GM13976 (cell line): ENCODE data around the gene POR.

Experiments used
- DNase-seq: peaks from one replicate; pipeline ENCODE4 v3.0.0; 2012; ENCODE audit warnings: low spot score
- in situ Hi-C: fragments of 300-500 bp; cut with MboI; formaldehyde crosslinking; loops from one replicate; pipeline ENCODE4 v1.12.0; 2022; ENCODE audit warnings: low sequenced_read_pairs, mixed read lengths, inconsistent platforms; ENCODE audit not compliant: unreplicated experiment
- TF ChIP-seq, protein P1 (sequence below): IDR thresholded peaks from 2 replicates; pipeline ENCODE4 v1.5.1; 2012; ENCODE audit warnings: borderline replicate concordance, mild to moderate bottlenecking; ENCODE audit not compliant: insufficient read depth; ENCODE audit errors: extremely low read depth, missing control alignments, control extremely low read depth

Gene POR

DNA sequence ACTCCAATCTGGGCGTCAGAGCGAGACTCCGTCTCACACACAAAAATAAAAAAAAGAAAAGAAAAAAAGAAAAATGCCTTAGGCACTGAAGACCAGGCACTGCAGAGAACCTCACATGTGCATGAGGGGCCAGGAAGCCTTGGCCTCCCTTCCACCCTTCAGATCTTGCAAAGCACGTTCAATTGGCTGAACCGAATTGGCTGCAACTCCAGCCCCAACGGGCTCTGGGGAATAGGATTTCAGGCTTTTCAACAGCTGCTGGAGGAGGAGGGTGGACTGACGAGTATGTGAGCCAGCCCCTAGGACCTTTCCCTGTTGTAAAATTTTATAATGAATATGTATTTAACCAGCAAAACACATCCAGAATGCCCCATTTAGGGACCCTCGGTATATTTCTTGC, 62.8 kb downstream of the POR start:
- TF ChIP-seq, protein P1, sequence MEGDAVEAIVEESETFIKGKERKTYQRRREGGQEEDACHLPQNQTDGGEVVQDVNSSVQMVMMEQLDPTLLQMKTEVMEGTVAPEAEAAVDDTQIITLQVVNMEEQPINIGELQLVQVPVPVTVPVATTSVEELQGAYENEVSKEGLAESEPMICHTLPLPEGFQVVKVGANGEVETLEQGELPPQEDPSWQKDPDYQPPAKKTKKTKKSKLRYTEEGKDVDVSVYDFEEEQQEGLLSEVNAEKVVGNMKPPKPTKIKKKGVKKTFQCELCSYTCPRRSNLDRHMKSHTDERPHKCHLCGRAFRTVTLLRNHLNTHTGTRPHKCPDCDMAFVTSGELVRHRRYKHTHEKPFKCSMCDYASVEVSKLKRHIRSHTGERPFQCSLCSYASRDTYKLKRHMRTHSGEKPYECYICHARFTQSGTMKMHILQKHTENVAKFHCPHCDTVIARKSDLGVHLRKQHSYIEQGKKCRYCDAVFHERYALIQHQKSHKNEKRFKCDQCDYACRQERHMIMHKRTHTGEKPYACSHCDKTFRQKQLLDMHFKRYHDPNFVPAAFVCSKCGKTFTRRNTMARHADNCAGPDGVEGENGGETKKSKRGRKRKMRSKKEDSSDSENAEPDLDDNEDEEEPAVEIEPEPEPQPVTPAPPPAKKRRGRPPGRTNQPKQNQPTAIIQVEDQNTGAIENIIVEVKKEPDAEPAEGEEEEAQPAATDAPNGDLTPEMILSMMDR = no peak
- in situ Hi-C loops = no loop called here
- DNase-seq = no peak

GRCh38 chr7:75979759-75980429, 64.9 kb downstream of the POR start:
- DNase-seq = no peak
- TF ChIP-seq, protein P1 = no peak
- in situ Hi-C loops = no loop called here

DNA sequence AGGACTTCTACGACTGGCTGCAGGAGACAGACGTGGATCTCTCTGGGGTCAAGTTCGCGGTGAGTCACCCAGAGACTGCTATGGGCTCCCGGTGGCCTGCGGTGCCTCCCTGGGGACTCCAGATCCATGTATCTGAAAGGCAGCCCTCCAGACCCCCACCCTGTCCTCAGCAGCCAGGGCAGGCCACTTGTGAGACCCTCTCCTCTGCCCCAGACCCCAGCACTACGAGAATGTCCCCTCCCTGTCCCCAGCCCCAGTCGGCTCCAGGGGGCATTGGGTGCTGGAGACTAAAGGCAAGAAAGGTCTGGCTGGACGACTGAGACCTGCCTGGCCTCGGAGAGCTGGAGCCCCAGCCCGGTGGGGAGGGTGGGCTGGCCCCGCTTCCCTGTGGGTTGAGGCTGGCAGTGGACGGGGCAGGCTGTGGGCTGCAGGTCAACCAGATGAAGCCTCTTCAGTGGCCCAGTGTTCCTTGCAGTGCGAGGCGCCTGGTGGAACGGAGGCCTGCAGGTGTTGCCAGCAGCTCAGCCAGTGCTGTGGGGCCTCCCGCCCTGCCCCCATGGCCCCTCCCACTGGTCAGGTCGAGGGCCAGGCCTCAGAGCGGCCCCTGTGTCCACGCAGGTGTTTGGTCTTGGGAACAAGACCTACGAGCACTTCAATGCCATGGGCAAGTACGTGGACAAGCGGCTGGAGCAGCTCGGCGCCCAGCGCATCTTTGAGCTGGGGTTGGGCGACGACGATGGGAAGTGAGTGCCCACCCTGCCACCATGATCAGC, 65.7 kb downstream of the POR start:
- TF ChIP-seq, protein P1 = no peak
- DNase-seq = no peak
- in situ Hi-C loops = no loop called here

DNA sequence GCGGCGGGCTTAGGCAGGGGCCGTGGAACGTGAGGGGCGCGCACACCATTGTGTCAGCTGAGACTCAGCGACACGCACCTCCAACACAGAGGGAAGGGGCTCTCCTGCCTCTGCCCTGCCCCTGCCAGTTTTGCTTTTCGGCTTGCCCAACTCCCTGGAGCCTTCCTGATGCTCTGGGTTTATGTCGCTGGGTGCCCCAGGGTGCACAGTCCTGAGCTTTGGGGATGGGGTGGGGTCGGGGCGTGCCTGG, 66.2 kb downstream of the POR start:
- TF ChIP-seq, protein P1 = no peak
- in situ Hi-C loops = no loop called here
- no peak for DNase-seq

GRCh38 chr7:75981453-75982305, 66.7 kb downstream of the POR start:
- DNase-seq = no peak
- TF ChIP-seq, protein P1 = no peak
- in situ Hi-C loops = no loop called here

DNA sequence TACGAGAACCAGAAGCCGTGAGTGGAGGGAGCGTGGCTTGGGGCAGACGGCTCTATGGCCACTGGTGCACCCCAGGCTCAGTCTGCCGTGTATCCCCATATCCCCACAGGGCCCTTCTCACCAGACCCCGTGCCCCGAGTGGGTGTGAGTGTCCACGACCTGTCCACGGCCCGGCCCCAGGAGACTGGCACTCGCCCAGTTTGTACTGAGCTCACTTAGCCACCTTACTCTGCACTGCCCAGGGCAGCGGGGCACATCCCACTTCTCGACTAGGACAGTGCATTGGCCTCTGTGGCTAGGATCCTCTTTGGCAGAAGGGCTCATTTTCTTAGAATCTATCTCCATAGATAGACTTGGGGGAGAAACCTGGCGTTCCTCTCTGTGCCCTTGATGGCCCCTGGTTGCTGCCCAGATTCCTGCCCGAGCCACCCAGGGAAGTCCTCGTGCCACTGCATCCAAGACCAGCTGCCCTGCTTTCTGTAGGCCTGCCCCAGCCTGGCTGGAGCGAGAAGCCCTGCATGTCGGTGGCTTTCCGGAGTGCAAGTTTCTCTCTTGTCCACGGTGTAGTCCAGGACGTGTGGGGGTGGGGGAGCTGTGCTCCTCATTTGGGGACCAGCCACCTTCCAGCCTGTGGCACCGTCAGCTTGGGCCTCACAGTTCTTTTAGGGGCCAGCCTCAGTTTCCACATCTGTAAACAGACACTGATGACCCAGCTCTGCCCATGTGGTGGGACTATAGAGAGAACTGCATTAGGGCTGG, 67.5 kb downstream of the POR start:
- in situ Hi-C loops = no loop called here
- TF ChIP-seq, protein P1 = no peak
- no peak for DNase-seq
